GM18498 (cell line): ENCODE measurements around the gene CFAP300.
A peak's percentile ranks its signal among the peaks of the same experiment; 100 is the strongest.

ENCODE experiments used
- ATAC-seq: cut with Tn5 transposase; IDR thresholded peaks from one replicate; pipeline ENCODE4 v1.9.1; 2021; ENCODE audit warnings: mild to moderate bottlenecking, moderate library complexity; ENCODE audit not compliant: unreplicated experiment

The CFAP300 gene

DNA sequence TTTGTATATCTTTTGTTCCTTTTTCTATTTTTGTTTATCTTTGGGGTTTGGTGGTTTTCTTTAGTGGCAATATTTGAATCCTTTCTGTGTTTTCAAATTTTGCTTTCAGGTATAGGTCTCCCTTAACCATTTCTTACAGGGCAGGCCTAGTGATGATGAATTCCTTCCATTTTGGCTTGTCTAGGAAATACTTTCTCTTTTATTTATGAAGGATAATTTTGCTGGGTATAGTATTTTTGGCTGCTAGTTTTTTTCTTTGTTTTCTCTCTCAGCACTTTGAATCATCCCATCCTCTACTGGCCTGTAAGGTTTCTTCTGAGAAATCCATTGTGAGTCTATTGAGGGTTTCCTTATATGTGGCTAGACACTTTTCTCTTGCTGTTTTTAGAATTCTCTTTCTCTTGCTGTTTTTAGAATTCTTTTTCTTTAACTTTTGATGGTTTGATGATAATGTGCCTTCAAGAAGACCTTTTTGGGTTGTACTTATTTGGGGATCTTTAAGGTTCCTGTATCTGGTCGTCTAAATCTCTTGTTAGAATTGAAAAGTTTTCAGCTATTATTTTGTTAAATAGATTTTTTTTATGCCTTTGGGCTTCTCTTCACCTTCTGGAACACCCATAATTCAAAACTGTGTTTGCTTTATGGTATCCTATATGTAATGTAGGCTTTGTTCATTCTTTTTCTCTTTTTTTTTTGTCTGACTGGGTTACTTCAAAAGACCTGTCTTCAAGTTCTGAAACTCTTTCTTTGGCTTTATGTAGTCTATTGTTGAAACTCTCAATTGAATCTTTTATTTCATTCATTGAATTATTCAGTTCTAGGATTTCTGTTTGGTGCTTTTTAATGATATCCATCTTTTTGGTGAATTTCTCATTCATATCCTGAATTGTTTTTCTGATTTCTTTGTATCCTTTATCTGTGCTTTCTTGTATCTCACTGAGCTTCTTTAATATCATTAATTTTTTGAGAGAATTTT lies 24.5 kb downstream of the CFAP300 start:
- ATAC-seq: no peak

DNA sequence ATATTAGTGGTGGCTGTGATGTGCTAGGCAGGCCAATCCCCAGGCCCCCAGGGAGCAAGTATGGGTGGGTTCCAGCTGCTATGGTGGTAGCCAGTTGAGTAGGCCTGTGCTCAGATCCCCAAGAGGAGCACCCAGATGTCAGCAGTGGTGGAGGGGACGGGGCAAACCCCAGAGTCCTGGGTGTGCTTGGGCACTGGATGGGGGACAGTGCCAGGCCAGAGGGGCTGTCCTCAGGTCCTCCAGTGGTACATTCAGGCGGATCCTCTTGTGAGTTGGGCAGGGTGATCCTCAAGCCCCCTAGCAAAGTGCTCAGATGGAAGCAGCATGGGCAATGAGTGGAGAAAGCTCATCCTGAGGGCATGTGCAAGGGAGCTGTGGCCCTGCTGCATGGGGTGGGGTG lies 26.0 kb downstream of the CFAP300 start:
- ATAC-seq: no peak

GRCh38 chr11:102079625-102080024 lies 32.4 kb downstream of the CFAP300 start:
- ATAC-seq: no peak

DNA sequence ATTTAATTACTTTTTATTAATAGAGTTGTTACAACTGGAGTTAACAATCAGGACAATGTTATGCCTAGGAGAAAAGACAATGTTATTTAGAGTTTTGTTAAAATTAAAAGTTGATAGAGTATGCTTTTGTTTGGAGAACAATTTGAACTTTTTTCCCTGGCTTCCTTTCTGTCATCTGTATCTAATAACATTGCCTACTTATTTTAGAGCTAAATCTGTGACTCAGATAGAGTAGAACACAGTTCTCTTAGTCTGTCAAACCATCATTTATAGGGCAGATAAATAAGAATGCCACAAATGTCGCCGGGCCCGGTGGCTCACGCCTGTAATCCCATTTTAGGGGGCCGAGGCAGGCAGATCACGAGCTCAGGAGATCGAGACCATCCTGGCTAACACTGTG lies 34.1 kb downstream of the CFAP300 start:
- ATAC-seq: no peak

DNA sequence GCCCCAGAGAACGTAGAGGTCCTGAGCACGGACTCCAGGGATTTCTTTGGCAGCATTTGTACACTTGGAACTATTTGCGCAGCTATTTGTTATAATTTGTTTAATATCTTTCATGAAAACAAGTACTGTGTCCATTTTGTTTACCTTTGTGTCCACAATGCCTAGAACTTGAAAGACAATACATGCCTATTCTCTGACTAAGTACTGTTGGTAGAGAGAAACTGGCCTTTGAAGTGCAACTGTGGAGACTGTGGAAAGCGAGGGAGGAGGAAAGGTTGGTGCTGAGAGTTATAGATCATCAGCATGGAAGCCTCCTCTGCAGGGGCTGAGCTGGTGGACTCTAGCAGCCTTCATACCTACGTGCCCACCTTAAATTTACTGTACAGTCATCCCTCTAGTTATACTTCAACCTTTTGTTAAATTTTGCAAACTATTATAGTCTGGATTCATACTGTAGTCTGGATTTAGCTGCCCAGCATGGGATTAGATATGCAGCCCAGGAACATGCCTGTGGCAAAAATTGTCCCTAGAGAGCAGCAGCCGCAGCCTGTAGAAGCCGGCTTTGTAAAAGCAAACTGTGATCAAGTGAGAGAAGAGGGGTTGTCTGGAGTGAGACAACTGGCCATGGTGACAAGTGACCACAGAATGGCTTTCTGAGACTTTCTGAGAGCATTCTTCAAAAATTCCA lies 38.8 kb downstream of the CFAP300 start:
- ATAC-seq: no peak

DNA sequence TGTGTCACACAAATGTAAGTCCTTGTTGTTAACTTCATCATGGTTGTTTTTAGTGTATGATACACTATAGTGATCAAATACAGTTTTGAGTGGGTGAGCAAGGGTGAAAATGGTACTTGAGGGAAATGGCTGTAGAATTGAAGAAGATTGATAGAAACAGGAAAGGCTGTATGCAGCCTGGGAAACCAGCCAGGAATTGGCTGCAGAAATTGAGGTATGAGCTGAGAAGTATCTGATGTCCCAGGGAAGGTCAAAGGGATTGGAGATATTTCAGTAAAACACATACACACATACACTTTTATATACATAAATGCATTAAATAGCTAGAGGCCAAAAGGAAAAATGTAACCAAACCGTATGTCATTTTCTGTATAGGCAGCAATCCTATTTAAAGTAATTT lies 49.9 kb downstream of the CFAP300 start:
- no peak for ATAC-seq

GRCh38 chr11:102099755-102100154 lies 52.5 kb downstream of the CFAP300 start:
- ATAC-seq: no peak

- ATAC-seq: no peak
Observed at GRCh38 chr11:102108734-102109440, 61.6 kb downstream of the CFAP300 start.

- ATAC-seq: peak; percentile 87
Observed at GRCh38 chr11:102109896-102110760, 62.9 kb downstream of the CFAP300 start, which contains the start of gene YAP1. TSS of gene YAP1 (plus strand) at chr11:102110447. CDS start at chr11:102110849, 402 bp downstream.

- peak; percentile 23 for ATAC-seq
Observed at GRCh38 chr11:102110761-102111010, 63.4 kb downstream of the CFAP300 start.

DNA sequence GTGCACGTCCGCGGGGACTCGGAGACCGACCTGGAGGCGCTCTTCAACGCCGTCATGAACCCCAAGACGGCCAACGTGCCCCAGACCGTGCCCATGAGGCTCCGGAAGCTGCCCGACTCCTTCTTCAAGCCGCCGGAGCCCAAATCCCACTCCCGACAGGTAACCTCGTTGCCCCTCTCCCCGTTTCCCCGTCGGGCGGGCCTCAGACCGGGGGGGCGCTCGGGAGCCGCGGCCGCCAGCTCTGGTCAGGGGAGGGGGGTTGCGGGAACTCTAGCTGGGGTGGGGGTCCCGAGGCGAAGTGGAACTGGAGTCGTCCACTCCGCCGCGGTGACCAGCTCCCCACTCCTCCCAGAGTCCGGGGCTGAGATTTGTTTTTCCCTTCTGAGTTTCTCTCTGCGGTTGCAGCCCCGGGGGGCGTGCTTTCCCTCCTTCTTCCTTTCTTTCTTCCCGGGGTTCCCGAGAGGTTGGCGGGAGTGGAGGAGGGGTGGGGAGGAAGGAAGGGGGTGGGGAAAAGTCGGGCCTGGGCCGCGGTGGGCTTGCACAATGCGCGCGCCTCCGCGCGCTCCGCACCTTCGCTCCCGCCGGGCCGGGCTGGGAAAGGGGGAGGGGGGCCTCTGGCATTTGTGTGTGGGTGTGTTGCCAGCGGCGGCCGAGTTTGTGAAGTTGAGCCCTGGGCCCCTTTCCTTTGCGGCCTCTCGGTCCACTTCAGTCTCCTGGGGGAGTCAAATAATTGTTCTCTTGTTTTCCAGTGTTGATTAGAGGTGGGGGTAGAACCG lies 64.0 kb downstream of the CFAP300 start:
- no peak for ATAC-seq

- ATAC-seq: no peak
Observed at GRCh38 chr11:102111787-102112508, 64.7 kb downstream of the CFAP300 start.

DNA sequence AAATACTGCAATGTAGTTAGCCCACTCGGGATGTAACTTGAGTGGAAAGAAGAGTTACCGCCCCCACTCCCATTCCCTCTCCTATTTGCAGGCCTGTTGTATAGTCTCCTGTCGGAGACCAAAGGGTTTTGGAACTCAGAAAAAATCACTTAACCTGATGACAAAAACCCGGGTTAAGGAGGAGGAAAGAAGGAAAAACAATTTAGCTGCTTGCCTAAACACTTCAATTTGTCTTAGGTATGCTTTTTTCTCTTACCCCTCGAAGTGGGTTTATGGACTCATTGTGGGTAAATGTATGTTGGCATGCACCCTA lies 65.2 kb downstream of the CFAP300 start:
- ATAC-seq: no peak

DNA sequence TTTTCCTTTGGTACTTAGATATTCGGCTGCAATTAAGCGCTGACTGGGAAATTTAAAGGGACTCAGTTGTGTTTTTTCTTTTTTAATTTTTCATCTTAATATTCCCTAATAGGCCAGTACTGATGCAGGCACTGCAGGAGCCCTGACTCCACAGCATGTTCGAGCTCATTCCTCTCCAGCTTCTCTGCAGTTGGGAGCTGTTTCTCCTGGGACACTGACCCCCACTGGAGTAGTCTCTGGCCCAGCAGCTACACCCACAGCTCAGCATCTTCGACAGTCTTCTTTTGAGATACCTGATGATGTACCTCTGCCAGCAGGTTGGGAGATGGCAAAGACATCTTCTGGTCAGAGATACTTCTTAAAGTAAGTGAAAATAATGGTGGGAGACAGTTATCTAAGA lies 66.8 kb downstream of the CFAP300 start:
- no peak for ATAC-seq

DNA sequence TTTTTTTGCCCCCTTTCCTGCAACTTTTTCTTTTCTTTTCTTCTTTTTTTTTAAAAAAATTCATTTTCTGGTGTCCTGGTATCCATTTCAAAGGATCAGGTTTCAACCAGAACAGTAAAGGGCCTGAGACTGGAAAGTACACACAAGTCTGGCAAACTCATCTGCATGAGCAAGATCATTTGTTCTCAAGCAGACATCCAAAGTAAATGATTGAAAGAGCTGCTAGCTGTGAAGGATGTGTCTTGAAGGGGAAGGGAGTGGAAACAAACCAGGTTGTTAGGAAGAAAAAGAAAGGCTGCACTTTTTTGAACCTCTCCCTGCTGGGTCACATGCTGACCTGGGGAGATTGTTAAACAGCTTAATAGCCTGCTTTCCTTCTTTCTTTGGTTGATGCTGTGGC lies 68.3 kb downstream of the CFAP300 start:
- no peak for ATAC-seq

DNA sequence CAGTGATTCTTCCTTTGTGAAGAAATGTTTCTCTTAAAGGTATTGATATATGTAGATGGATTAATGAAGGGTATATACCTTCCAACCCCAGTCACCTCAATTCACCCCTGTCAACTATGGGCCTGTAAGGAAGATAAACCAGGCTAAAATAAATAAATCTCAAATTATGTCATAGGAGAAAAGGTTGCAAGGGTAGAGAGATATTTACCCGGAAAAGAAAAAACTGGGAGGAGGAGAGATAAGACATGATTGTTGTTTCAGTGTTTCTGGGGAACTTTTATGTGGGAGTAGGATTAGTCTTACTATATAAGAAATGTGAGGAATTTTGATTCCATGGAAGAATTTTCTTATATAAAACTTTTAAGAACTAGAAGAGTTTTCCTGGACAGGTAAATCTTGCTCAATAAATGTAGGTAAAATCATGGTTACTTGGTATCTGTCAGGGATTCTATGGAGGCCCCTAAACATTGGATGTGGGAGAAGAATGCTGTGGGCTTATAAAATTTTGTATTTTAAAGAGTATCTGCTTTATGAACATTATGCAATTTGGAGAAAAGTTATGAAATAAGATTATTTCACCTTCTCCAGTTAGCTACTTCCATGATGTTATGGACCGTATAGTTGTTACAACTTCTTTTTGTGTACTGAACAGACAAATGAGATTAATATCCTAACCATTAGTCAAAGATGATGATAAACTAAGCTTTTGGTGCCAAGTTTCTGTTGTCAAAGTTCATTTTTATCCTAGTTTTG lies 69.4 kb downstream of the CFAP300 start:
- no peak for ATAC-seq

- ATAC-seq: no peak
Observed at GRCh38 chr11:102117472-102118113, 70.4 kb downstream of the CFAP300 start.

- no peak for ATAC-seq
Observed at GRCh38 chr11:102118937-102119336, 71.7 kb downstream of the CFAP300 start.
